ENCODE data around the gene MMP14. TPM values are rescaled to one million over a fixed set of nuclear protein-coding genes. Genes with fewer than 3 reads are reported as not detected.

The MMP14 gene
- total and polyA plus RNA-seq, 2 of the 13 experiments (the other 11 are each of a cell fraction or from before 2014, with no cell fraction given): 5.2 to 9.8 TPM

DNA sequence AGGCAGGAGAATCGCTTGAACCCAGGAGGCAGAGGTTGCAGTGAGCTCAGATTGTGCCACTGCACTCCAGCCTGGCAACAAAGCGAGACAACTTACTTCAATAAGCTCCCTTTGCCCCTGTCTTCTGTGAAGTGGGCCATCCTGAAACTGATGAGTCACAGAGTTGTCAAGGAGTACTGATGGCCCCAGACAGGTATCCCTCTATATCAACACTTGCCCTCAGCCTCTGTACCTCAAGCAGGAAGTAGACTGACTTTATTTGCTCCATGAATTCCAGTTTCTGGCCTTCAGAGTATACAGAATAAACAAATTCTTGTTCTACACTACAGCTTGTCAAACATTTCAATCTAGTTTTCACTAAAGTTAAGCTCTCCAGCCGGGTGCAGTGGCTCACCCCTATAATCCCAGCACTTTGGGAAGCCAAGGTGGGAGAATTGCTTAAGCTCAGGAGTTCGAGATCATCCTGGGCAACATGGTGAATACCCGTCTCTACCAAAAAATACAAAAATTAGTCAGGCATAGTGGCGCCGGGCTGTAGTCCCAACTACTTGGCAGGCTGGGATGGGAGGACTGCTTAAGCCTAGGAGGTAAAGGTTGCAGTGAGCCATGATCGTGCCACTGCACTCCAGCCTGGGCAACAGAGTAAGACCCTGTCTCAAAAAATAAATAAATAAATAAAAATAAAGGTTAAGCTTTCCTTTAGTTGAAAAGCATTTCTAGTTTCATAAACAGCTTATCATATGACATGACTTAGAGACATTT lies 18.8 kb downstream of the MMP14 start (continued):
- TF ChIP-seq, protein P1, sequence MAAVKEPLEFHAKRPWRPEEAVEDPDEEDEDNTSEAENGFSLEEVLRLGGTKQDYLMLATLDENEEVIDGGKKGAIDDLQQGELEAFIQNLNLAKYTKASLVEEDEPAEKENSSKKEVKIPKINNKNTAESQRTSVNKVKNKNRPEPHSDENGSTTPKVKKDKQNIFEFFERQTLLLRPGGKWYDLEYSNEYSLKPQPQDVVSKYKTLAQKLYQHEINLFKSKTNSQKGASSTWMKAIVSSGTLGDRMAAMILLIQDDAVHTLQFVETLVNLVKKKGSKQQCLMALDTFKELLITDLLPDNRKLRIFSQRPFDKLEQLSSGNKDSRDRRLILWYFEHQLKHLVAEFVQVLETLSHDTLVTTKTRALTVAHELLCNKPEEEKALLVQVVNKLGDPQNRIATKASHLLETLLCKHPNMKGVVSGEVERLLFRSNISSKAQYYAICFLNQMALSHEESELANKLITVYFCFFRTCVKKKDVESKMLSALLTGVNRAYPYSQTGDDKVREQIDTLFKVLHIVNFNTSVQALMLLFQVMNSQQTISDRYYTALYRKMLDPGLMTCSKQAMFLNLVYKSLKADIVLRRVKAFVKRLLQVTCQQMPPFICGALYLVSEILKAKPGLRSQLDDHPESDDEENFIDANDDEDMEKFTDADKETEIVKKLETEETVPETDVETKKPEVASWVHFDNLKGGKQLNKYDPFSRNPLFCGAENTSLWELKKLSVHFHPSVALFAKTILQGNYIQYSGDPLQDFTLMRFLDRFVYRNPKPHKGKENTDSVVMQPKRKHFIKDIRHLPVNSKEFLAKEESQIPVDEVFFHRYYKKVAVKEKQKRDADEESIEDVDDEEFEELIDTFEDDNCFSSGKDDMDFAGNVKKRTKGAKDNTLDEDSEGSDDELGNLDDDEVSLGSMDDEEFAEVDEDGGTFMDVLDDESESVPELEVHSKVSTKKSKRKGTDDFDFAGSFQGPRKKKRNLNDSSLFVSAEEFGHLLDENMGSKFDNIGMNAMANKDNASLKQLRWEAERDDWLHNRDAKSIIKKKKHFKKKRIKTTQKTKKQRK (IDR thresholded peaks at IDR 0.05; ENCODE audit: low read length): no peak
- TF ChIP-seq RFX5 (IDR thresholded peaks at IDR 0.05; ENCODE audit: low read depth, low read length) (no peak), ZFP1 (CRISPR knock-in tag; IDR thresholded peaks at IDR 0.05) (no peak), CAMTA2 (CRISPR knock-in tag; IDR thresholded peaks at IDR 0.05; ENCODE audit: borderline replicate concordance) (no peak), GRHL1 (CRISPR knock-in tag; conservative IDR thresholded peaks at IDR 0.05) (no peak), ZNF609 (CRISPR knock-in tag; IDR thresholded peaks at IDR 0.05; ENCODE audit: borderline replicate concordance) (peak; percentile 65; the same call in 1 of the 2 replicates), CSRNP1 (CRISPR knock-in tag; IDR thresholded peaks at IDR 0.05) (no peak), MBNL3 (CRISPR knock-in tag; conservative IDR thresholded peaks at IDR 0.05) (no peak)
- TF ChIP-seq, protein P2, sequence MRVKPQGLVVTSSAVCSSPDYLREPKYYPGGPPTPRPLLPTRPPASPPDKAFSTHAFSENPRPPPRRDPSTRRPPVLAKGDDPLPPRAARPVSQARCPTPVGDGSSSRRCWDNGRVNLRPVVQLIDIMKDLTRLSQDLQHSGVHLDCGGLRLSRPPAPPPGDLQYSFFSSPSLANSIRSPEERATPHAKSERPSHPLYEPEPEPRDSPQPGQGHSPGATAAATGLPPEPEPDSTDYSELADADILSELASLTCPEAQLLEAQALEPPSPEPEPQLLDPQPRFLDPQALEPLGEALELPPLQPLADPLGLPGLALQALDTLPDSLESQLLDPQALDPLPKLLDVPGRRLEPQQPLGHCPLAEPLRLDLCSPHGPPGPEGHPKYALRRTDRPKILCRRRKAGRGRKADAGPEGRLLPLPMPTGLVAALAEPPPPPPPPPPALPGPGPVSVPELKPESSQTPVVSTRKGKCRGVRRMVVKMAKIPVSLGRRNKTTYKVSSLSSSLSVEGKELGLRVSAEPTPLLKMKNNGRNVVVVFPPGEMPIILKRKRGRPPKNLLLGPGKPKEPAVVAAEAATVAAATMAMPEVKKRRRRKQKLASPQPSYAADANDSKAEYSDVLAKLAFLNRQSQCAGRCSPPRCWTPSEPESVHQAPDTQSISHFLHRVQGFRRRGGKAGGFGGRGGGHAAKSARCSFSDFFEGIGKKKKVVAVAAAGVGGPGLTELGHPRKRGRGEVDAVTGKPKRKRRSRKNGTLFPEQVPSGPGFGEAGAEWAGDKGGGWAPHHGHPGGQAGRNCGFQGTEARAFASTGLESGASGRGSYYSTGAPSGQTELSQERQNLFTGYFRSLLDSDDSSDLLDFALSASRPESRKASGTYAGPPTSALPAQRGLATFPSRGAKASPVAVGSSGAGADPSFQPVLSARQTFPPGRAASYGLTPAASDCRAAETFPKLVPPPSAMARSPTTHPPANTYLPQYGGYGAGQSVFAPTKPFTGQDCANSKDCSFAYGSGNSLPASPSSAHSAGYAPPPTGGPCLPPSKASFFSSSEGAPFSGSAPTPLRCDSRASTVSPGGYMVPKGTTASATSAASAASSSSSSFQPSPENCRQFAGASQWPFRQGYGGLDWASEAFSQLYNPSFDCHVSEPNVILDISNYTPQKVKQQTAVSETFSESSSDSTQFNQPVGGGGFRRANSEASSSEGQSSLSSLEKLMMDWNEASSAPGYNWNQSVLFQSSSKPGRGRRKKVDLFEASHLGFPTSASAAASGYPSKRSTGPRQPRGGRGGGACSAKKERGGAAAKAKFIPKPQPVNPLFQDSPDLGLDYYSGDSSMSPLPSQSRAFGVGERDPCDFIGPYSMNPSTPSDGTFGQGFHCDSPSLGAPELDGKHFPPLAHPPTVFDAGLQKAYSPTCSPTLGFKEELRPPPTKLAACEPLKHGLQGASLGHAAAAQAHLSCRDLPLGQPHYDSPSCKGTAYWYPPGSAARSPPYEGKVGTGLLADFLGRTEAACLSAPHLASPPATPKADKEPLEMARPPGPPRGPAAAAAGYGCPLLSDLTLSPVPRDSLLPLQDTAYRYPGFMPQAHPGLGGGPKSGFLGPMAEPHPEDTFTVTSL (CRISPR knock-in tag; IDR thresholded peaks at IDR 0.05; ENCODE audit: borderline replicate concordance): no peak
